CD4-positive, alpha-beta T cell treated with Interferon gamma for 1 hour (primary cell): ENCODE measurements around the gene PAGE2B.
"Not testable (repeated sequence)": the region's sequence is repeated elsewhere in the genome, so short reads cannot be mapped to it uniquely, and the experiment has no call there.

Experiments used
- DNase-seq: peaks from one replicate; pipeline ENCODE4 v3.0.0-alpha.2; 2020

Gene PAGE2B

GRCh38 chrX:55111578-55112254, 36.9 kb downstream of the PAGE2B start:
- no peak for DNase-seq

GRCh38 chrX:55116589-55116988, 41.8 kb downstream of the PAGE2B start:
- not testable (repeated sequence) for DNase-seq

- no peak for DNase-seq
Measured at GRCh38 chrX:55118574-55118973, 43.7 kb downstream of the PAGE2B start.

GRCh38 chrX:55119271-55119670, 44.4 kb downstream of the PAGE2B start:
- no peak for DNase-seq

DNA sequence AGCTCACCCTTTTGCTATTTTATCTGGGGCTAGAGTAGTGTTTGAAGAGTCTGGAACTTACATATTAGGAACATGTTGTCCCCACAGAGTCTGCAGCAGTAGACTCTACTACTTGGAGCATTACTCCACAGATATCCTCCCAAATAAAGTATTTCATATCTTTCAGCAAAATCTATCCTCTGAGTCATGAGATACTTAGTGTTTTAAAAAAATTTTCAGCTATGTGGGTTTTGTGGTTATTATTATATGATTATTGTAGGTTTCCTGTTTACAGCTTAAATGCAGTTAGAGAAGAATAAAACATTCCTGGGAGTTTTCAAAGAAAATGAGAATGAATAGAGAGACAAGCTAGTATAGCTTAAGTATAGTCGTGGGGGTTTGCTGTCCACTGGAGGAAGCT, 44.9 kb downstream of the PAGE2B start:
- DNase-seq = no peak

- DNase-seq = no peak
Measured at GRCh38 chrX:55120761-55121358, 46.0 kb downstream of the PAGE2B start.

DNA sequence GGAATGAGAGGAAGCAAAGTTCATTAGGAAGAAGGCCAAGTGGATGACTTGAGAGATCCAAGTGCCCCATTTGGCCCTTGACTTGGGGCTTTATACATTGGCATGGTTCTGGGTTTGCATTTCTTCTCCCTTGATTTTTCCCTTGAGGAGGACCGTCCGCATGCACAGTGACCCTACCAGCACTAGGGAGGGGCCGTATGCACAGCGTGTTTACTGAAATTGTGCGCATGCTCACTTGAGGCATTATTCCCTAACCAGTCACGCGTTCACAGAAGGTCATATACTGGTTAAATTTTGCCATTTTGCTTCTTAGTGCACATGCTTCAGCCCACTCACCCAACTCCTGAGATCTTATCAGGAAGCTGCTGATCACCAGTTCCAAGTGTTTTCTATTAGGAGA, 49.1 kb downstream of the PAGE2B start:
- DNase-seq = no peak

DNA sequence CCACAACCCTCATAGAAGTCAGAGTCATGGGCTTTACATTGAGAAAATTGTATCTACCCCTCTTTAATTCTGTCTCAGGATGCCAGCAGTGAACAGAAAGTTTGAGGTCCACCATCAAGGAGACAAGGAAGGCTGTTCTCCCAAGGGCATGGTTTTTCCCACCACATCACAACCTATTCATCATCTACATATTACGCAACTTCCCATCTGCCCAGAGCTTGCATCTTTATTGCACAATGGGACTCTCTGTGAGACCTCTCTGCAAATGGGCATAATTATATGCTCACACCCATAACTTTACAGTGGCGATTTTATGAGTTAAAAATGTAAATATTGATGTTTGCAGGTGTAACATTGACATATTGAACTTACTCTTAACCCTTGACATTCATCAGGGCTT, 52.9 kb downstream of the PAGE2B start:
- no peak for DNase-seq
